Stromal cell of bone marrow (primary cell): Measurements from ENCODE around the gene ADIG.

Experiments used
- DNase-seq: peaks from one replicate; pipeline ENCODE4 v3.0.0-alpha.2; 2012; ENCODE audit warnings: low read depth

The ADIG gene

DNA sequence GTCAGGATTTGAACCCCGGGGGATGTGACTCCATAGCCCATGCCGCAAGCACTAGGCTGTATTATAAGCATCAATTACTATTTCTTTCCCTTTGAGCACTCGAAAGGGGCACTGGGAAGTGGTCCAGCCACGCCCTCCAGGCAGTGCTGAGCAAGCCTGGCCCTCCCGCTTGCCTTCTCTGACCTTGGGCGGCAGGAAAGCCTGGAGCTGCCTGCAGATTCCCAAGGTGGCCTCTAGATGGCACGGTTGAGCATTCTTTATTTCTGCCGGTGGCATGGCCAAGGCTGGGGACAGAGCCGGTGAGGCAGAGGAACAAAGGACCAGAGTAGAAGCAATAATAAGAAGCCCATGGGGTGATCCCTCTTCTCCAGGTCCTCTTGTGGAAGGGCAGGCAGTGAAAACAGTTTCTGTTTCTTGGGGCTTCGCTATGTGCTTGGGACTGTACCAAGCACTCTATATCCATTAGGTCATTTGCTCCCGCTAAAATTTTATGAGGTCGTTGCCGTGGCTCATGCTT is 52.6 kb downstream of the ADIG start:
- peak; percentile 7 for DNase-seq

DNA sequence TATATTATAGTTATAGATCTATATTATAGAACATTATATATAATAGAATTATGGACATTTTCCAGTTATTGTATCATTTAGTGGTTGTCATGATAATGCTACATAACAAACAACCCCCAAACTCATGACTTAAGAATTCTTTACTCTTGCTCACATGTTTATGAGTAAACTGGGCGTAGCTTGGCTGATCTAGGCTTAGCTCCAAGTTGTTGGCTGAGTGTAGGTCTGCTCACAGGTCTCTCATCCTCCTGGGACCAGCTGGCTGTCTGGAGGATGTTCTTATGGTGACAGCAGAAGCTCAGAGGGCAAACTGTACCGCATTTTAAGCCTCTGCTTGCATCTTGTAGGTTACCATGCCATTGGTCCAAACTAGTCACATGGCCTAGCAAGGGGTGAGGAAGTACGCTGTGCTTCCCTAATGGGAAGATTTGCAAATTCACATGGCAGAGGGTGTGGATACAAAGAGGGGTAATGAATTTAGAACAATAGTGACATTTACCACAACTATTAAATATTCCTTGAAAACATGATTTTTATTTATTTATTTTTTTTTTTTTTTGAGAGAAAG is 54.8 kb downstream of the ADIG start:
- DNase-seq: peak; percentile 9
